OCI-LY1 (cell line): ENCODE results near the gene TRMT44.

ENCODE experiments used
- H2AFZ ChIP-seq: fragments of 200-600 bp; sonication (generic), shearing (Covaris generic); 2 replicates; pipeline ENCODE4 v1.6.0; 2014; ENCODE audit warnings: antibody characterized with exemption, mild to moderate bottlenecking, low read length
- H3F3A ChIP-seq: fragments of 200-600 bp; sonication (generic), shearing (Covaris generic); 2 replicates; pipeline ENCODE4 v1.6.0; 2014; ENCODE audit warnings: mild to moderate bottlenecking, antibody characterized with exemption, low read length, moderate library complexity; ENCODE audit not compliant: insufficient read depth
- H3K27ac ChIP-seq: fragments of 200-600 bp; sonication (generic); 2 replicates; pipeline ENCODE4 v1.5.1; 2014; ENCODE audit warnings: low read length, mixed run types, mild to moderate bottlenecking, low read depth; ENCODE audit not compliant: poor library complexity, severe bottlenecking
- H3K27me3 ChIP-seq: fragments of 200-600 bp; sonication (generic); 2 replicates; pipeline ENCODE4 v1.6.0; 2014; ENCODE audit warnings: antibody characterized with exemption, mild to moderate bottlenecking, low read length, moderate library complexity; ENCODE audit not compliant: insufficient read depth
- H3K36me3 ChIP-seq: fragments of 200-600 bp; sonication (generic); 2 replicates; pipeline ENCODE4 v1.6.1; 2014; ENCODE audit warnings: mild to moderate bottlenecking, antibody characterized with exemption, low read length, moderate library complexity, mixed read lengths; ENCODE audit not compliant: insufficient read depth
- H3K4me1 ChIP-seq: fragments of 200-600 bp; sonication (generic); 2 replicates; pipeline ENCODE4 v1.5.1; 2014; ENCODE audit warnings: mild to moderate bottlenecking, low read length, moderate library complexity; ENCODE audit not compliant: insufficient read depth, severe bottlenecking
- H3K4me2 ChIP-seq: fragments of 200-600 bp; sonication (generic), shearing (Covaris generic); 2 replicates; pipeline ENCODE4 v1.6.1; 2014; ENCODE audit warnings: low read length
- H3K4me3 ChIP-seq: fragments of 200-600 bp; sonication (generic); 2 replicates; pipeline ENCODE4 v1.5.1; 2014; ENCODE audit warnings: low read length, low read depth, mild to moderate bottlenecking, mixed read lengths; ENCODE audit not compliant: poor library complexity, severe bottlenecking
- H3K79me2 ChIP-seq: fragments of 200-600 bp; shearing (Covaris generic); 2 replicates; pipeline ENCODE4 v1.6.1; 2016; ENCODE audit warnings: mixed run types, low read length, mixed read lengths; ENCODE audit not compliant: insufficient read depth
- H3K9ac ChIP-seq: fragments of 200-600 bp; sonication (generic), shearing (Covaris generic); 2 replicates; pipeline ENCODE4 v1.6.1; 2014; ENCODE audit warnings: mild to moderate bottlenecking, low read length, mixed read lengths
- H3K9me2 ChIP-seq: fragments of 200-600 bp; sonication (generic), shearing (Covaris generic); 2 replicates; pipeline ENCODE4 v1.6.1; 2014; ENCODE audit warnings: low read depth, mild to moderate bottlenecking, low read length, mixed read lengths
- H3K9me3 ChIP-seq: fragments of 200-600 bp; shearing (Covaris generic); 2 replicates; pipeline ENCODE4 v1.6.1; 2014; ENCODE audit warnings: low read length, mixed read lengths
- H4K20me1 ChIP-seq: fragments of 200-600 bp; sonication (generic), shearing (Covaris generic); 2 replicates; pipeline ENCODE4 v1.6.0; 2016; ENCODE audit warnings: mild to moderate bottlenecking, low read length; ENCODE audit not compliant: insufficient read depth
- EZH2 ChIP-seq: fragments of 200-600 bp; sonication (generic), shearing (Covaris generic); IDR thresholded peaks from 2 replicates; pipeline ENCODE4 v1.8.0; 2017; ENCODE audit warnings: borderline replicate concordance, mixed run types, mild to moderate bottlenecking, antibody characterized with exemption, low read length, moderate library complexity, mixed read lengths
- TF ChIP-seq, protein P1 (sequence below): fragments of 200-600 bp; sonication (generic), shearing (Covaris generic); IDR thresholded peaks from 2 replicates; pipeline ENCODE4 v1.5.1; 2017; ENCODE audit warnings: mild to moderate bottlenecking, antibody characterized with exemption, low read length, moderate library complexity, mixed read lengths

TRMT44 gene, protein sequence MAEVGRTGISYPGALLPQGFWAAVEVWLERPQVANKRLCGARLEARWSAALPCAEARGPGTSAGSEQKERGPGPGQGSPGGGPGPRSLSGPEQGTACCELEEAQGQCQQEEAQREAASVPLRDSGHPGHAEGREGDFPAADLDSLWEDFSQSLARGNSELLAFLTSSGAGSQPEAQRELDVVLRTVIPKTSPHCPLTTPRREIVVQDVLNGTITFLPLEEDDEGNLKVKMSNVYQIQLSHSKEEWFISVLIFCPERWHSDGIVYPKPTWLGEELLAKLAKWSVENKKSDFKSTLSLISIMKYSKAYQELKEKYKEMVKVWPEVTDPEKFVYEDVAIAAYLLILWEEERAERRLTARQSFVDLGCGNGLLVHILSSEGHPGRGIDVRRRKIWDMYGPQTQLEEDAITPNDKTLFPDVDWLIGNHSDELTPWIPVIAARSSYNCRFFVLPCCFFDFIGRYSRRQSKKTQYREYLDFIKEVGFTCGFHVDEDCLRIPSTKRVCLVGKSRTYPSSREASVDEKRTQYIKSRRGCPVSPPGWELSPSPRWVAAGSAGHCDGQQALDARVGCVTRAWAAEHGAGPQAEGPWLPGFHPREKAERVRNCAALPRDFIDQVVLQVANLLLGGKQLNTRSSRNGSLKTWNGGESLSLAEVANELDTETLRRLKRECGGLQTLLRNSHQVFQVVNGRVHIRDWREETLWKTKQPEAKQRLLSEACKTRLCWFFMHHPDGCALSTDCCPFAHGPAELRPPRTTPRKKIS

DNA sequence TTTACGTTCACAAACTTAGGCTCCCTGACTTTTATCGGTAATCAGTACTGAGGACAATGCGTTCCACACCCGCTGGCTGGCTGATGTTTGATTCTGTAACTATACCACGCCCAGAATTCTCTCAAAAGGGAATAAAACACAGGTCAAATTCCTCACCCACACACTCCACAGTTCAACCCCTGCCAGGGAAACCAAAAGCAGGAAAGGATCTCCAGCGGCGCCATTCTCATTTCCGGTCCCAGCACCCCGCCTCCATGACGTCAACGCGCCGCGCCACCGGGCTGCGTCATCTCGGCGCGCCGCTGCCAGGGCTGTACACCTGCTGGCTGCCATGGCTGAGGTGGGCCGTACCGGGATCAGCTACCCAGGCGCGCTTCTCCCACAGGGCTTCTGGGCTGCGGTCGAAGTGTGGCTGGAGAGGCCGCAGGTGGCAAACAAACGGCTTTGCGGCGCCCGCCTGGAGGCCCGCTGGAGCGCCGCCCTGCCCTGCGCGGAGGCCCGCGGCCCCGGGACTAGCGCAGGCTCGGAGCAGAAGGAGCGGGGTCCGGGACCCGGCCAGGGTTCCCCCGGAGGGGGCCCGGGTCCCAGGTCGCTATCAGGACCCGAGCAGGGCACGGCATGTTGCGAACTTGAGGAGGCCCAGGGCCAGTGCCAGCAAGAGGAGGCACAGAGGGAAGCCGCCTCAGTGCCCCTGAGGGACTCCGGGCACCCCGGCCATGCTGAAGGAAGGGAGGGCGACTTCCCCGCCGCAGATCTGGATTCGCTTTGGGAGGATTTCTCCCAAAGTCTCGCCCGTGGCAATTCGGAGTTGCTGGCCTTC, at the start of gene TRMT44, which contains the start of gene ACOX3:
TRMT44 (plus strand) TSS at position 286 of the 820 bp plus-strand sequence; CDS start at position 332, 46 bp downstream.
ACOX3 (minus strand) TSS at position 232 of the 820 bp plus-strand sequence. CDS start 24,202 bp downstream, outside the sequence.
- Histone ChIP-seq H3K9me3 (no peaks in the 10 kb centered on the region), H3K27ac (peak within 1 kb of the TSS; percentile 69), H3K36me3 (no peaks in the 10 kb centered on the region; the same call in 1 of the 2 replicates), H3K4me3 (peak within 1 kb of the TSS; percentile 86), H3K79me2 (0 out of 2 replicates have a peak, but pooled peaks cover 12% of the 10 kb centered on the region), H3K4me2 (peak within 1 kb of the TSS; percentile 81), H3F3A (no peaks in the 10 kb centered on the region), H4K20me1 (no peaks in the 10 kb centered on the region), H3K4me1 (peaks cover 43% of the 10 kb centered on the region), H2AFZ (no peak within 1 kb of the TSS), H3K9ac (peak within 1 kb of the TSS; percentile 79), H3K27me3 (no peaks in the 10 kb centered on the region), H3K9me2 (no peaks in the 10 kb centered on the region)
- TF ChIP-seq, protein P1, sequence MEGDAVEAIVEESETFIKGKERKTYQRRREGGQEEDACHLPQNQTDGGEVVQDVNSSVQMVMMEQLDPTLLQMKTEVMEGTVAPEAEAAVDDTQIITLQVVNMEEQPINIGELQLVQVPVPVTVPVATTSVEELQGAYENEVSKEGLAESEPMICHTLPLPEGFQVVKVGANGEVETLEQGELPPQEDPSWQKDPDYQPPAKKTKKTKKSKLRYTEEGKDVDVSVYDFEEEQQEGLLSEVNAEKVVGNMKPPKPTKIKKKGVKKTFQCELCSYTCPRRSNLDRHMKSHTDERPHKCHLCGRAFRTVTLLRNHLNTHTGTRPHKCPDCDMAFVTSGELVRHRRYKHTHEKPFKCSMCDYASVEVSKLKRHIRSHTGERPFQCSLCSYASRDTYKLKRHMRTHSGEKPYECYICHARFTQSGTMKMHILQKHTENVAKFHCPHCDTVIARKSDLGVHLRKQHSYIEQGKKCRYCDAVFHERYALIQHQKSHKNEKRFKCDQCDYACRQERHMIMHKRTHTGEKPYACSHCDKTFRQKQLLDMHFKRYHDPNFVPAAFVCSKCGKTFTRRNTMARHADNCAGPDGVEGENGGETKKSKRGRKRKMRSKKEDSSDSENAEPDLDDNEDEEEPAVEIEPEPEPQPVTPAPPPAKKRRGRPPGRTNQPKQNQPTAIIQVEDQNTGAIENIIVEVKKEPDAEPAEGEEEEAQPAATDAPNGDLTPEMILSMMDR, result no peak

DNA sequence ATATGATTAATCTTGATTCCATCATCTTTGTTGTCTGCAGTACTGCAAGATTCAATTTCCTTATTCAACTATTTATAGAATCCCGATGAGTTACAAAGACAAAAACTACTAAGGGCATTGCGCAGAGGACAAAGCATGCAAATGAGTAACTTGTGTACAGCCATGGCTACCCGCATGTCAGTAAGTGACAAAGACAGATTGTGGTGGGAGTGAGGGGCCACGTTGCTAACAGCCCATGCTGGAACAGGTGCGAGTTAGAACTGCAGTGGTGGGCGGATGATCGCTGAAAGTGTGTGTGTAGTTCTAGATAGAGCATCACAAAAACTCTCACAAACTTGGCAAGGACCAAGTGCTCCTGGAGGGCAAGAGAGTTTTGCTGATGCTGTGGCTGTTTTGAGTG, 49.5 kb upstream of the TRMT44 start:
- peak overlapping the region; percentile 70; the same call in 1 of the 2 replicates for H3K9ac ChIP-seq
- peak overlapping the region; percentile 59; the same call in 1 of the 2 replicates for H3K4me2 ChIP-seq
- peaks cover 68% of the 10 kb centered on the region for H3K4me1 ChIP-seq
- H3K79me2 ChIP-seq, result no peaks in the 10 kb centered on the region
- peak overlapping the region; percentile 32 for H3K4me3 ChIP-seq
- H3K27ac ChIP-seq, result peak overlapping the region; percentile 100
- H3K27me3 ChIP-seq, result no peaks in the 10 kb centered on the region
- H3K9me2 ChIP-seq, result no peaks in the 10 kb centered on the region
- H3K36me3 ChIP-seq, result peaks cover 6% of the 10 kb centered on the region; the same call in 1 of the 2 replicates
- no peak overlapping the region for H2AFZ ChIP-seq
- peaks cover 5% of the 10 kb centered on the region; the same call in 1 of the 2 replicates for H3F3A ChIP-seq
- no peaks in the 10 kb centered on the region for H3K9me3 ChIP-seq
- H4K20me1 ChIP-seq, result no peaks in the 10 kb centered on the region
- TF ChIP-seq EZH2, result no peak
- TF ChIP-seq, protein P1, result no peak

DNA sequence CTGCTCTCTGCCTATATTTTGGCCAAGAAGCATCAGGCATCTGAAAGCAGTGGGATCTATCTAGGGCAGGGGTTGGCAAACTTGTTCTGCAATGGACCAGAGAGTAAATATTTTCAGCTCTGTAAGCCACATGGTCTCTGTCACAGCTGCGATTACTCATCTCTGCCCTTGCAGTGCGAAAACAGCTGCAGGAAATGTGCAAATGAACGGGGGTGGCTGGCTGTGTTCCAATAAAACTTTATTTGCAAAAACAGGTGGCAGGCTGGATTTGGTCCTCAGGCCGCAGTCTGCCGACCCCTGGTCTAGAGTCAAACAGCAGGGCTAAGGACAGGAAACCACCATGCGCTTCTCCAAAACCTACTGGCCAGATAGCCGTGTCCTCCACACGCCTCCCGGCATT, 48.6 kb upstream of the TRMT44 start:
- H3K27me3 ChIP-seq, result no peaks in the 10 kb centered on the region
- H2AFZ ChIP-seq, result no peak overlapping the region
- peak overlapping the region; percentile 100 for H3K27ac ChIP-seq
- no peaks in the 10 kb centered on the region for H4K20me1 ChIP-seq
- H3K9me3 ChIP-seq, result no peaks in the 10 kb centered on the region
- H3K9ac ChIP-seq, result peak overlapping the region; percentile 70; the same call in 1 of the 2 replicates
- peak overlapping the region; percentile 59; the same call in 1 of the 2 replicates for H3K4me2 ChIP-seq
- H3K36me3 ChIP-seq, result peaks cover 5% of the 10 kb centered on the region; the same call in 1 of the 2 replicates
- H3K4me1 ChIP-seq, result peaks cover 77% of the 10 kb centered on the region
- H3K4me3 ChIP-seq, result peak overlapping the region; percentile 32
- TF ChIP-seq, protein P1, result no peak; the same call in 1 of the 2 replicates
- TF ChIP-seq EZH2, result no peak
- peaks cover 5% of the 10 kb centered on the region; the same call in 1 of the 2 replicates for H3F3A ChIP-seq
- H3K79me2 ChIP-seq, result no peaks in the 10 kb centered on the region
- H3K9me2 ChIP-seq, result no peaks in the 10 kb centered on the region
